Fibroblast of pulmonary artery (primary cell): ENCODE measurements around the gene DUSP19.
"Not testable (repeated sequence)": the region's sequence is repeated elsewhere in the genome, so short reads cannot be mapped to it uniquely, and the experiment has no call there.

Source experiments
- DNase-seq: peaks from one replicate; pipeline ENCODE4 v3.0.0-alpha.2; 2010; ENCODE audit warnings: low read depth
- H3K4me3 ChIP-seq: replicated peaks from 2 replicates; pipeline ENCODE4 v1.5.1; 2011; ENCODE audit warnings: low read depth, mild to moderate bottlenecking, control low read depth, low read length, moderate library complexity
- TF ChIP-seq, protein P1 (sequence below): IDR thresholded peaks from 2 replicates; pipeline ENCODE4 v1.5.1; 2011; ENCODE audit warnings: mild to moderate bottlenecking, control low read depth, low read length, inconsistent platforms; ENCODE audit errors: missing control alignments

DUSP19 gene

DNA sequence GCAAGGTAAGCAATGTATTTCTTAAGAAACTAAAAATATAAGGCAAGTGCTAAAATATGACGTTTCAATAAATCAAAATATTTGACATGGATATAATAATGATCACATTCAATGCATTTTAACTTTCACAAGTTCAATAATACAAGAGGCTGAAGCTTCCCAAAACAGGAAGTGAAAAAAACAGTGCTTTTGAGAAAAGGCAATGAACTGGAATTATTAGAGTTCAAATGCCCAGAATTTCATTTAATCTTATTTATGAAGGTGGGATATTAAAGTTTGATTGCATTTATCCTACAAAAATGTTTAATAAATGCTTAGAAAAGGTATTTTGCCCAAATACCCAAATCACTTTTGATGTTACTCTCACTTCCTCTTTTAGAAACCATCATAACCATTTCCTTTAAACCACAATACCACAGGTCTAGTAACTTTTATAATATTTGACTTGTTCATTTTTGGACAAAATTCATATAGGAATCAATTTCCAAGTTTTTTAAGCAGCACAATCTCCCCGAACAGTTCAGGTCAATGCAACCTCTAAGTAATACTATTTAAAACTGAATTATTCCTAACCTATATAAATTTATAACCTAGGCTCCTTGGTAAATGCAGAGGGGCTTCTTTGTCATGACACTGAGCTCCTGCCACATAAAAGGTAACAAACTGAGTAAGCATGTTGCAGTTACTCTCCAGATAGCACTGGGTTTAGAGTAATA, 42.4 kb upstream of the DUSP19 start:
- H3K4me3 ChIP-seq = peak overlapping the region; percentile 86
- TF ChIP-seq, protein P1, sequence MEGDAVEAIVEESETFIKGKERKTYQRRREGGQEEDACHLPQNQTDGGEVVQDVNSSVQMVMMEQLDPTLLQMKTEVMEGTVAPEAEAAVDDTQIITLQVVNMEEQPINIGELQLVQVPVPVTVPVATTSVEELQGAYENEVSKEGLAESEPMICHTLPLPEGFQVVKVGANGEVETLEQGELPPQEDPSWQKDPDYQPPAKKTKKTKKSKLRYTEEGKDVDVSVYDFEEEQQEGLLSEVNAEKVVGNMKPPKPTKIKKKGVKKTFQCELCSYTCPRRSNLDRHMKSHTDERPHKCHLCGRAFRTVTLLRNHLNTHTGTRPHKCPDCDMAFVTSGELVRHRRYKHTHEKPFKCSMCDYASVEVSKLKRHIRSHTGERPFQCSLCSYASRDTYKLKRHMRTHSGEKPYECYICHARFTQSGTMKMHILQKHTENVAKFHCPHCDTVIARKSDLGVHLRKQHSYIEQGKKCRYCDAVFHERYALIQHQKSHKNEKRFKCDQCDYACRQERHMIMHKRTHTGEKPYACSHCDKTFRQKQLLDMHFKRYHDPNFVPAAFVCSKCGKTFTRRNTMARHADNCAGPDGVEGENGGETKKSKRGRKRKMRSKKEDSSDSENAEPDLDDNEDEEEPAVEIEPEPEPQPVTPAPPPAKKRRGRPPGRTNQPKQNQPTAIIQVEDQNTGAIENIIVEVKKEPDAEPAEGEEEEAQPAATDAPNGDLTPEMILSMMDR = no peak
- no peak for DNase-seq

DNA sequence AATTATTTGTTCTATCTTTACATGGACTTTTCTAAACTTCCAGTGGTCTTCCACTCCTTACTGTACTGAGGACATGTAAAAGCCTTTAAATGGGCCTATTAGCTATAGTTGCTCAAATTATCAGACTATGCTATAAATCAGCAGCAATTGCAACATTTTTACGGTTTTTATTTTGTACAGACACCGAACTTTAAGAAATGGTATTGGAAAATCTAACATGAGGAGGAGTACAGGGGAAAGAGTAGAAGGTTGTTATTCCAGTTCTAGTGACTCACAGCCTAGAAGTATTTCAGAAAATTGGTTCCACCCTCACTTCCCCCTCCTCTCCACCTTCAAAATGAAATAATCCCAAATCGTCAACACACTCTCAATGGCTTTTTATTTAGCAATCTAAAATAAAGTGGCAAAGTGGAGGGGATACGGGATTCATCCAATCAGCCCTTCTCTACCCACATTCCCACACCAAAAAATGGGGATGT, 41.4 kb upstream of the DUSP19 start:
- TF ChIP-seq, protein P1 = no peak
- peak; percentile 38 for DNase-seq
- peak overlapping the region; percentile 86 for H3K4me3 ChIP-seq

DNA sequence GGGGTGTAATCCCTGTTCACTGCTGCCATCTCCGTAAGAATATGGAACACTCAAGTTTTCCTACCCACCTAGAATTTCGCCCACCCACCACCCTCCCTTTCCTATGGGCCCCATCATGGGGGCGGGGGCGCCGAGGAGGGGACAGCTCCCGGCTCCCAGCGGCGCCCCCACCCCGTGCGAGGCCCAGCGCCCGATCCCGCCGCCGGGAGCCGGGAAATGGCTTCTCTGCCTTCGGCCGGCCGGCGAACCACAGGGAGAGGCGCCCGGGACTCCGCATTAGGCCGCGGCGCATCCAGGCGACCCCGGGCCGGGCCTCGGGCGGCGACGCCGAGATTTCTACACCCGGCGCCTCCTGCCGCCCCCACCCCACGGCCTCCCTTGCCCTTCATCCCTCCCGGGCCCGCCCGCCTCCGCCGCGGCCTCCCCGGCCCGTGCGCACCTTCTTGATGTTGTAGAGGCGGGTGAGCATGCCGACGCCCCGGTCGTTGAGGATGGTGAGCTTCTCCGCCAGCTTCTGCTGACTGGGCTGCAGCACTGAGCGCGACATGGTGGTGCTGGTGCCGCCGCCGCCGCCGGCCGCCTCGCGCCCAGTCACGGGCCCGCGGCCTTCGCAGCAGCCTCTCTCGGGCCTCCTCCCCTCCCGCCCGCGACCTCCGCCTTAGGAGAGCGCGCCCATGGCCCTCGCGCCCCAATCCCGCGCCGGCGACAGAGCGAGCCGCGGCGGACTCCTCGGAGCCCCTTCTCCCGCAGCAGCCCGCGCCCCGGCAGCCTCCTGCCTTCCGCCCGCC, 40.8 kb upstream of the DUSP19 start:
- peak overlapping the region; percentile 86 for H3K4me3 ChIP-seq
- DNase-seq = no peak
- TF ChIP-seq, protein P1 = no peak

DNA sequence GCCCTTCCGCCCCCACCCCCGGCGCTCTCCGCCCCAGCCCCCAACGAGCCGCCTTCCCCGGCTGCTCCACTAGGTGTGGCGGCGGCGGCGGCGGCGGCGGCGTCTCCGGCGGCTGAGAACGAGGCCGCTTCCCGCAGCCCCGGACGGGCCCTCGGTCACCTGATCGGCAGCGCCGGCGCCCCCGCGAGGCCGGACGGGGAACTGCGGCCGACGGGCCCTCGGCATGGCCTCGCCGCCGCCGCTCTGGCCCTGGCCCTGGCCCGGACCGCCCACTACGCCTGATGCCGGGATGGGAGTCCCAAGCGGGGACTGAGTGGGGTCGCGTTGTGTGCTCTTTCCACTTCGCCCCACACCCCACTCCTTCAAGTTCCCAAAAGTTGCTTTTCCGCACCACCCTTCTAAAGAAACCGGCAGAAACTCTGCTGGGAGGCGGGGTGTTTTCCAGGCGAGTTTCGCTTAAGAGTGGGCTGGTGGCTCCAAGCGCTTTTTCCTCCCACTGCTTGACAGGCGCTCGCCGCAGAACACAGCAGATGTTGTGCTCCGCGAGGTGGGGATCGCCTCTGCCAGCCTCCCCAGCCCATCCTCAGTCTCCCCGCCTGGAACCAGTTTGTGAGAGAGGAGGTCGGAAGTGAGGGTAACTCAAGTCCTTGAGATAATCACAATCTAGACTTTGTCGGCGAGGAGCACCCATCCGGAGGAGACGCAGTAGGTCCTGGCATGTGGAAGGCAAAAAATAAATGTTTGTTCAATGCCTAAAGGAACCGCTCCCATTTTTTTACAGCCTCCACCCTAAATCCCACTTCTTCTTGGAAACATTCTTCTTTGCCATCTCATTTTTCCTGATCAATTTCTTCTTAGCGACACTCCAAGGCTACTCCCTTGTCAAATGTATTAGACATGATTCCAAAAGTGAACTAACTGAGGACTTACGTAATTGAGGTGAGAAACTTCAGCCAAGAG, 39.9 kb upstream of the DUSP19 start, which contains the start of gene NCKAP1:
Gene NCKAP1 (minus strand): TSS at position 117 of the 960 bp plus-strand sequence. CDS start 358 bp downstream, outside the sequence.
- DNase-seq = peak; percentile 83
- H3K4me3 ChIP-seq = peak within 1 kb of the TSS; percentile 86
- TF ChIP-seq, protein P1 = peak; percentile 26

DNA sequence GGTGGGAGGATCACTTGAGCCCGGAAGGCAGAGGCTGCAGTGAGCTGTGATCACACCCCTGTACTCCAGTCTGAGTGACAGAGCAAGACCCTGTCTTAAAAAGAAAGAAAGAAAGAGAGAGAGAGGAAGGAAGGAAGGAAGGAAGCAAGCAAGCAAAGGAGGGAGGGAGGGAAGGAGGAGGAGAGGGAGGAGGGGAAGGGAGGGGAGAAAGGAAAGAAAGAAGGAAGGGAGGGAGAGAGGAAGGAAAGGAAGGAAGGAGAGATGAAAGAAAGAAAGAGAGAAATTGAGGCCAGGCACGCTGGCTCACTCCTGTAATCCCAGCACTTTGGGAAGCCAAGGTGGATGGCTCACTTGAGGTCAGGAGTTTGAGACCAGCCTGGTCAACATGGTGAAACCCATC, 37.9 kb upstream of the DUSP19 start:
- DNase-seq = no peak
- H3K4me3 ChIP-seq = no peak overlapping the region
- TF ChIP-seq, protein P1 = no peak

DNA sequence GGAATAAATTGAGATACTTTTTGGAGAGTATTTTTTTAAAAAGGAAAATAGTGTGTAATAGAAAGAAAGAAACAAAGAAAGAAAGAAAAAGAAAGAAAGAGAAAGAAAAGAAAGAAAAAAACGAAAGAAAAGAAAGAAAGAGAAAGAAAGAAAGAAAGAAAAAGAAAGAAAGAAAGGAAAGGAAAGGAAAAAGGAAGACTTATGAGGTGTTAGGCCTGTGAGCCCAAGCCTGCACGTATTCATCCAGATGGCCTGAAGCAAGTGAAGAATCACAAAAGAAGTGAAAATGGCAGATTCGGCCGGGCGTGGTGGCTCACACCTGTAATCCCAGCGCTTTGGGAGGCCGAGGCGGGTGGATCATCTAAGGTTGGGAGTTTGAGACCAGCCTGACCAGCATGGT, 35.0 kb upstream of the DUSP19 start:
- not testable (repeated sequence) for DNase-seq, H3K4me3 ChIP-seq

DNA sequence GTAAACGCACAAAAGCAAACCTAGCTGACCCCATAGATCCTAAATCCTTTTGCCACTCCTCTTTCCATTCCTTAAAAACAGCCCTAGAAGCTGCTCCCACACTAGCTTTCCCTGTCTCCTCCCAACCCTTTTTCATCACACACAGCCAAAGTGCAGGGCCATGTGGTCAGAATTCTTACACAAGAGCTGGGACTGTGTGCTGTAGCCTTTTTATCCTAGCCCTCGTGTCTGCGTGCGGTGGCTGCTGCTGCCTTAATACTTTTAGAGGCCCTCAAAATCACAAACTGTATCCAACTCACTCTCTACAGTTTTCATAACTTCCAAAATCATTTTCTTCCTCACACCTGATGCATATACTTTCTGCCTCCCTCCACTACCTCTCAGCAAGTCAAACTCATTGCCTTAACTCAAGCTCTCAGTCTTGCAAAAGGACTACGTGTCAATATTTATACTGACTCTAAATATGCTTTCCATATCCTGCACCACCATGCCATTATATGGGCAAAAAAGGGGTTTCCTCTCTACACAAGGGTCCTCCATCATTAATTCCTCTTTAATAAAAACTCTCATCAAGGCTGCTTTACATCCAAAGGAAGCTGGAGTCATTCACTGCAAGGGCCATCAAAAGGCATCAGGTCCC, 30.9 kb upstream of the DUSP19 start:
- H3K4me3 ChIP-seq, DNase-seq: not testable (repeated sequence)
